Neural progenitor cell (in vitro differentiated cells): ENCODE data around the gene MAGI2.

Experiments
- CTCF ChIP-seq: fragments of 200-600 bp; sonication (generic); IDR thresholded peaks from 2 replicates; pipeline ENCODE4 v1.5.1; 2017; ENCODE audit warnings: antibody characterized with exemption, mild to moderate bottlenecking
- EZH2 ChIP-seq: fragments of 200-600 bp; sonication (generic); IDR thresholded peaks from 2 replicates; pipeline ENCODE4 v1.6.1; 2017; ENCODE audit warnings: antibody characterized with exemption, mild to moderate bottlenecking, moderate library complexity
- EZH2phosphoT487 ChIP-seq: fragments of 200-600 bp; sonication (generic); IDR thresholded peaks from 2 replicates; pipeline ENCODE4 v1.6.1; 2017; ENCODE audit warnings: antibody characterized with exemption

- no peak for TF ChIP-seq EZH2
- TF ChIP-seq CTCF = no peak
- TF ChIP-seq EZH2phosphoT487 = no peak
Measured at GRCh38 chr7:78261302-78261701, 1192.2 kb downstream of the MAGI2 start.
